GM12875 (cell line): ENCODE results near the gene THEMIS.

Source experiments
- H3K4me3 ChIP-seq: one replicate; pipeline ENCODE4 v1.5.1; 2011; ENCODE audit warnings: low read depth, low read length, control low read depth
- CTCF ChIP-seq: IDR thresholded peaks from 2 replicates; pipeline ENCODE4 v1.5.1; 2011; ENCODE audit warnings: low read depth, mild to moderate bottlenecking, control low read depth, inconsistent platforms, low read length, moderate library complexity, borderline replicate concordance; ENCODE audit not compliant: insufficient read depth

The THEMIS gene

GRCh38 chr6:127811900-127812570 is 88.8 kb downstream of the THEMIS start:
- no peak for TF ChIP-seq CTCF
- no peak overlapping the region for H3K4me3 ChIP-seq

- no peak overlapping the region for H3K4me3 ChIP-seq
Observed at GRCh38 chr6:127807806-127808517, 92.9 kb downstream of the THEMIS start.

GRCh38 chr6:127796713-127797112 is 104.1 kb downstream of the THEMIS start:
- no peak for TF ChIP-seq CTCF
- H3K4me3 ChIP-seq: no peak overlapping the region

More at GRCh38 chr6:127807806-127808517, 92.9 kb downstream of the THEMIS start:
- TF ChIP-seq CTCF: no peak

- TF ChIP-seq CTCF: no peak
- no peak overlapping the region for H3K4me3 ChIP-seq
Observed at GRCh38 chr6:127794405-127794804, 106.5 kb downstream of the THEMIS start.

- no peak overlapping the region for H3K4me3 ChIP-seq
- TF ChIP-seq CTCF: no peak
Observed at GRCh38 chr6:127793396-127793795, 107.5 kb downstream of the THEMIS start.

GRCh38 chr6:127792616-127793015 is 108.2 kb downstream of the THEMIS start:
- no peak overlapping the region for H3K4me3 ChIP-seq
- no peak for TF ChIP-seq CTCF
